ENCODE data around the gene PELI3.

DNA sequence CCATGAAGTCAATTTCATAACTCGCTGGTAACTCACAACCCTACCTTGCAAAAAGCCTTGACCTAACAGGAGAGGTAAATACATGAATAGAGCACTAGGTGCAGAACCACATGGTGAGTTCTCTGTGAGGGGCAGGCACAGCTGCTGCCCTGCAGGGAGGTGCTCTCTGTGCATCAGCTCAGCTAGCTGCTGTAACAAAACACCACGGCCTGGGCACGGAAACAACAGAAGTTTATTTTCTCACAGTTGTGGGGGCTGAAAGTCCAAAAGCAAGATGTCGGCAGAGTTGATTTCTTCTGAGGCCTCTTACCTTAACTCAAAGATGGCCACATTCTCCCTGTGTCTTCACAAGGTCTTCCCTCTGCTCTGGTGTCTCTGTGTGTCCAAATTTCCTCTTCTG lies 15.0 kb upstream of the PELI3 start:
- TF ChIP-seq TAF1 (IDR thresholded peaks at IDR 0.05; ENCODE audit: borderline replicate concordance, low read depth, low read length): no peak
- TF ChIP-seq NBN (IDR thresholded peaks at IDR 0.05): no peak
- TF ChIP-seq, protein P1, sequence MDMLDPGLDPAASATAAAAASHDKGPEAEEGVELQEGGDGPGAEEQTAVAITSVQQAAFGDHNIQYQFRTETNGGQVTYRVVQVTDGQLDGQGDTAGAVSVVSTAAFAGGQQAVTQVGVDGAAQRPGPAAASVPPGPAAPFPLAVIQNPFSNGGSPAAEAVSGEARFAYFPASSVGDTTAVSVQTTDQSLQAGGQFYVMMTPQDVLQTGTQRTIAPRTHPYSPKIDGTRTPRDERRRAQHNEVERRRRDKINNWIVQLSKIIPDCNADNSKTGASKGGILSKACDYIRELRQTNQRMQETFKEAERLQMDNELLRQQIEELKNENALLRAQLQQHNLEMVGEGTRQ (IDR thresholded peaks at IDR 0.05; ENCODE audit: borderline replicate concordance, low read depth, low read length): no peak

Data from GM12878 (cell line).